GM23338 (cell line): ENCODE results near the gene WWOX. TPM values are rescaled to one million over a fixed set of nuclear protein-coding genes. Genes with fewer than 3 reads are reported as not detected.

Experiments used
- ATAC-seq: fragments of 200-7000 bp; cut with Tn5 transposase; 3 replicates; pipeline ENCODE4 v1.9.1; 2020
- DNase-seq: peaks from one replicate; pipeline ENCODE4 v3.0.0-alpha.2; 2015; ENCODE audit warnings: low spot score
- H2AFZ ChIP-seq: fragments of 200-600 bp; sonication (generic); 2 replicates; pipeline ENCODE4 v1.8.0; 2016; ENCODE audit warnings: antibody characterized with exemption, mild to moderate bottlenecking, moderate library complexity
- H3F3A ChIP-seq: fragments of 200-600 bp; sonication (generic); replicated peaks from 2 replicates; pipeline ENCODE4 v1.8.0; 2017; ENCODE audit warnings: antibody characterized with exemption, mixed run types, low read depth
- H3K27ac ChIP-seq: fragments of 200-600 bp; sonication (generic); 2 replicates; pipeline ENCODE4 v1.6.1; 2016; ENCODE audit warnings: low read depth
- H3K27me3 ChIP-seq: fragments of 200-600 bp; sonication (generic); 2 replicates; pipeline ENCODE4 v1.8.0; 2016; ENCODE audit warnings: mild to moderate bottlenecking, mixed run types, moderate library complexity; ENCODE audit not compliant: insufficient read depth
- H3K36me3 ChIP-seq: fragments of 200-600 bp; sonication (generic); 2 replicates; pipeline ENCODE4 v1.8.0; 2016; ENCODE audit warnings: mild to moderate bottlenecking; ENCODE audit not compliant: insufficient read depth
- H3K4me1 ChIP-seq: fragments of 200-600 bp; sonication (generic); 2 replicates; pipeline ENCODE4 v1.8.0; 2016; ENCODE audit warnings: mild to moderate bottlenecking, moderate library complexity; ENCODE audit not compliant: insufficient read depth
- H3K4me2 ChIP-seq: fragments of 200-600 bp; sonication (generic); 2 replicates; pipeline ENCODE4 v1.7.1; 2017; ENCODE audit warnings: mixed run types
- H3K4me3 ChIP-seq: fragments of 200-600 bp; sonication (generic); 2 replicates; pipeline ENCODE4 v1.6.1; 2016; ENCODE audit warnings: mixed run types
- H3K79me2 ChIP-seq: fragments of 200-600 bp; sonication (generic); replicated peaks from 2 replicates; pipeline ENCODE4 v1.8.0; 2017; ENCODE audit warnings: mild to moderate bottlenecking; ENCODE audit not compliant: insufficient read depth
- H3K9me2 ChIP-seq: fragments of 200-600 bp; sonication (generic); 2 replicates; pipeline ENCODE4 v1.8.0; 2017; ENCODE audit not compliant: insufficient read depth
- H4K20me1 ChIP-seq: fragments of 200-600 bp; sonication (generic); replicated peaks from 2 replicates; pipeline ENCODE4 v1.8.0; 2017; ENCODE audit warnings: mild to moderate bottlenecking; ENCODE audit not compliant: insufficient read depth
- H3K27ac Mint-ChIP-seq: 2 replicates; pipeline ENCODE4 v1.8.0; 2020; ENCODE audit warnings: inconsistent platforms, mild to moderate bottlenecking, moderate library complexity, mixed read lengths
- H3K27me3 Mint-ChIP-seq: 3 replicates; pipeline ENCODE4 v1.8.0; 2022; ENCODE audit warnings: low read depth, mild to moderate bottlenecking, moderate library complexity, mixed read lengths, inconsistent platforms; ENCODE audit not compliant: insufficient read depth, poor library complexity
- H3K36me3 Mint-ChIP-seq: 3 replicates; pipeline ENCODE4 v1.8.0; 2021; ENCODE audit warnings: low read depth, mild to moderate bottlenecking, inconsistent platforms, moderate library complexity, mixed read lengths
- H3K4me1 Mint-ChIP-seq: 3 replicates; pipeline ENCODE4 v1.8.0; 2020; ENCODE audit warnings: mild to moderate bottlenecking, inconsistent platforms, mixed read lengths
- H3K4me3 Mint-ChIP-seq: 3 replicates; pipeline ENCODE4 v1.8.0; 2021; ENCODE audit warnings: moderate library complexity, mild to moderate bottlenecking, inconsistent platforms, mixed read lengths
- H3K9me3 Mint-ChIP-seq: 3 replicates; pipeline ENCODE4 v1.8.0; 2020; ENCODE audit warnings: moderate library complexity, mild to moderate bottlenecking, inconsistent platforms, mixed read lengths
- CREB1 ChIP-seq: fragments of 250-450 bp; sonication (Bioruptor Pico); IDR thresholded peaks from 2 replicates; pipeline ENCODE4 v1.5.0; 2020; ENCODE audit warnings: low read depth, mild to moderate bottlenecking, moderate library complexity
- CTCF ChIP-seq, 2 experiments: fragments of 200-600 bp in 1 of 2; sonication (generic) in 1 of 2; conservative IDR thresholded peaks; 2 replicates each; pipeline versions ENCODE4 v1.5.1 to v1.6.1; 2016 to 2017; ENCODE audit warnings: antibody characterized with exemption in 2 of 2, low read depth in 2 of 2, mild to moderate bottlenecking in 2 of 2, moderate library complexity in 1 of 2
- EZH2 ChIP-seq: fragments of 200-600 bp; sonication (generic); IDR thresholded peaks from one replicate; pipeline ENCODE4 v1.8.0; 2017; ENCODE audit warnings: antibody characterized with exemption, mild to moderate bottlenecking, low read depth; ENCODE audit not compliant: unreplicated experiment
- JUNB ChIP-seq: IDR thresholded peaks from one replicate; pipeline ENCODE4 v1.6.1; 2016; ENCODE audit warnings: antibody characterized with exemption; ENCODE audit not compliant: unreplicated experiment
- ZNF331 ChIP-seq: fragments of 250-450 bp; sonication (Bioruptor Pico); IDR thresholded peaks from 2 replicates; pipeline ENCODE4 v1.5.0; 2020; ENCODE audit warnings: low read depth, mild to moderate bottlenecking, moderate library complexity
- ZNF462 ChIP-seq: fragments of 250-450 bp; sonication (Bioruptor Pico); IDR thresholded peaks from 2 replicates; pipeline ENCODE4 v1.5.0; 2020; ENCODE audit warnings: mild to moderate bottlenecking, moderate library complexity
- polyA plus RNA-seq: library from polyadenylated mRNA; unstranded; fragments of >200 nt; fragmentation: Nextera tagmentation; extraction: Ambion mirVana; gene quantifications from 2 replicates; pipeline ENCODE4 v1.2.1, GENCODE V29; 2016
- total RNA-seq: library from RNA; depleted of rRNA; stranded (reverse); fragments of >200 nt; shearing (Covaris generic); gene quantifications from 2 replicates; pipeline ENCODE4 v1.2.3, GENCODE V29; 2014

Gene WWOX
- total and polyA plus RNA-seq, 2 experiments from 2014 or later, result 10.0 to 19.3 TPM

- Histone ChIP-seq H3K79me2 (no peaks in the 10 kb centered on the region), H3F3A (no peaks in the 10 kb centered on the region), H3K4me2 (no peak overlapping the region), H3K4me3 (no peak overlapping the region), H3K4me1 (no peaks in the 10 kb centered on the region), H3K9me2 (no peaks in the 10 kb centered on the region), H4K20me1 (no peaks in the 10 kb centered on the region), H3K27me3 (no peaks in the 10 kb centered on the region), H2AFZ (no peak overlapping the region), H3K27ac (no peak overlapping the region), H3K36me3 (no peaks in the 10 kb centered on the region)
- no peak overlapping the region for H3K27ac Mint-ChIP-seq
- peaks cover 5% of the 10 kb centered on the region for H3K27me3 Mint-ChIP-seq
- H3K9me3 Mint-ChIP-seq, result no peaks in the 10 kb centered on the region; the same call in 2 of the 3 replicates
- TF ChIP-seq ZNF331, result no peak
- no peak for TF ChIP-seq EZH2
- TF ChIP-seq JUNB, result no peak
- no peak for TF ChIP-seq ZNF462 (CRISPR knock-in tag)
- TF ChIP-seq CREB1 (CRISPR knock-in tag), result no peak
- H3K4me1 Mint-ChIP-seq, result peaks cover 18% of the 10 kb centered on the region
- H3K4me3 Mint-ChIP-seq, result no peak overlapping the region
- DNase-seq, result no peak
- no peak for ATAC-seq
- H3K36me3 Mint-ChIP-seq, result no peaks in the 10 kb centered on the region
Measured at GRCh38 chr16:78246559-78246958, 147.1 kb downstream of the WWOX start.

GRCh38 chr16:78249056-78249455, 149.6 kb downstream of the WWOX start:
- Histone ChIP-seq H3K79me2 (no peaks in the 10 kb centered on the region), H3K9me2 (no peaks in the 10 kb centered on the region), H3K36me3 (no peaks in the 10 kb centered on the region), H3K4me1 (no peaks in the 10 kb centered on the region), H3K27ac (no peak overlapping the region), H3K4me3 (no peak overlapping the region), H4K20me1 (no peaks in the 10 kb centered on the region), H3K27me3 (no peaks in the 10 kb centered on the region), H3K4me2 (no peak overlapping the region), H3F3A (no peaks in the 10 kb centered on the region), H2AFZ (no peak overlapping the region)
- Mint-ChIP-seq H3K4me1 (peaks cover 9% of the 10 kb centered on the region), H3K27ac (0 out of 2 replicates have a peak overlapping the region, but pooled peaks have one; percentile 19), H3K36me3 (no peaks in the 10 kb centered on the region), H3K27me3 (peaks cover 2% of the 10 kb centered on the region), H3K9me3 (no peaks in the 10 kb centered on the region; the same call in 2 of the 3 replicates), H3K4me3 (no peak overlapping the region)
- DNase-seq (peak; percentile 61), ATAC-seq (peak; percentile 95)
- peak in 1 of 2 experiments; percentile 71; a peak in 2 of 4 replicates for TF ChIP-seq CTCF (conservative IDR thresholded peaks at IDR 0.05; ENCODE audit: low read depth in 2 of 2)
- TF ChIP-seq ZNF331, result no peak
